ENCODE data around the gene TLR8.
"Not testable (repeated sequence)": the region's sequence is repeated elsewhere in the genome, so short reads cannot be mapped to it uniquely, and the experiment has no call there.

The TLR8 gene

GRCh38 chrX:12943592-12943991, 37.2 kb downstream of the TLR8 start:
- not testable (repeated sequence) for H3K4me1 ChIP-seq (ENCODE audit: control insufficient read depth, insufficient read depth, low read length); H3K9me3 ChIP-seq (ENCODE audit: control insufficient read depth, low read length); H3K4me3 ChIP-seq (ENCODE audit: insufficient read depth, low read depth, low read length); H3K27ac ChIP-seq (ENCODE audit: insufficient read depth, low read depth, low read length, poor library complexity, severe bottlenecking); H3K27me3 ChIP-seq (ENCODE audit: control insufficient read depth, insufficient read depth, low read length, poor library complexity, severe bottlenecking); H3K36me3 ChIP-seq (ENCODE audit: control insufficient read depth, insufficient read depth, low read length)
- 93 to 97% methylated on average over 3 to 4 of the region's 6 CpGs for WGBS, 2 experiments

DNA sequence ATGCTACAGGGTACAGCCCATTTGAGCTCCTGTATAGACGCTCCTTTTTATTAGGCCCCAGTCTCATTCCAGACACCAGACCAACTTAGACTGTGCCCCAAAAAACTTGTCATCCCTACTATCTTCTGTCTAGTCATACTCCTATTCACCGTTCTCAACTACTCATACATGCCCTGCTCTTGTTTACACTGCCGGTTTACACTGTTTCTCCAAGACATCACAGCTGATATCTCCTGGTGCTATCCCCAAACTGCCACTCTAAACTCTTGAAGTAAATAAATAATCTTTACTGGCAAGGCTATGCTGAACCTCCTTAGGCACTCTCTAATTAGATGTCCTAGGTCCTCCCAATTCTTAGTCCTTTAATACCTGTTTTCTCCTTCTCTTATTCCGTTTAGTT, 38.0 kb downstream of the TLR8 start:
- not testable (repeated sequence) for H3K36me3 ChIP-seq (ENCODE audit: control insufficient read depth, insufficient read depth, low read length); H3K9me3 ChIP-seq (ENCODE audit: control insufficient read depth, low read length)
- WGBS, 2 experiments = 80 to 98% methylated on average over 1 to 2 of the region's 4 CpGs

DNA sequence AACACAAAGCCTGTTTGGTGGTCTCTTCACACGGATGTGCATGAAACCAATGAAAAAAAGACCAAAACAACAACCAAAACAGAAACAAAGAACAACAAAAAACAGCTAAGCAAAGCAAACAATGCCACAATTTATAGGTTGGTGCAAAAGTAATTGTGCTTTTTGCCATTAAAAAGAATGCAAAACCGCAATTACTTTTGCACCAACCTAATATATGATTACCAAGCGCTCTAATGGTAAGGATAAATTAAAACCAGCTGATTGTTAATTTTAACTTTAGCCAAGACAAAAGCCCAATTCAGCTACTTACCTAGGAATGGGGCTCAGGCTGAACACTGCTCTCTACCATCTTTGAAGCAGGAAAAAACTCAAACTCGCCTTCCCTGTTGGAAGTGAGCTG, 39.1 kb downstream of the TLR8 start:
- H3K4me3 ChIP-seq (ENCODE audit: insufficient read depth, low read depth, low read length) = no peak overlapping the region
- 94 to 96% methylated on average over 4 of the region's 4 CpGs for WGBS, 2 experiments
- H3K27ac ChIP-seq (ENCODE audit: insufficient read depth, low read depth, low read length, poor library complexity, severe bottlenecking) = no peak overlapping the region

More for the DNA sequence above, 38.0 kb downstream of the TLR8 start:
- not testable (repeated sequence) for H3K4me1 ChIP-seq (ENCODE audit: control insufficient read depth, insufficient read depth, low read length); H3K27ac ChIP-seq (ENCODE audit: insufficient read depth, low read depth, low read length, poor library complexity, severe bottlenecking); H3K27me3 ChIP-seq (ENCODE audit: control insufficient read depth, insufficient read depth, low read length, poor library complexity, severe bottlenecking); H3K4me3 ChIP-seq (ENCODE audit: insufficient read depth, low read depth, low read length)

DNA sequence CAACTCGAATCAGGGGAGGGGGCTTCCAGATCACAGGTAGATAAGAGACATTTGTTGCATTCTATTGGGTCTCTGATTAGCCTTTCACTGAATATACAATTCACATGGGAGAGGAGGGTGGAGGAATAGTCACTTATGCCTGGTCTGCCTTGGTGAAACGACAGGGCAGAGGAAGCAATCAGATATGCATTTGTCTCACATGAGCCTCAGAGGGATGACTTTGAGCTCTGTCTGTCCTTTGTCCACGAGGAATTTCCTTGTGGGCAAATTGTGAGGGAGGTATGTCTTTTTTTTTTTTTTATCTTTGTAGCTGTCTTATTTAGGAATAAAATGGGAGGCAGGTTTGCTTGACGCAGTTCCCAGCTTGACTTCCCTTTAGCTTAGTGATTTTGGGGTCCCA, 40.0 kb downstream of the TLR8 start:
- 50 to 61% methylated on average over 3 of the region's 4 CpGs for WGBS, 2 experiments
- Histone ChIP-seq H3K27ac (ENCODE audit: insufficient read depth, low read depth, low read length, poor library complexity, severe bottlenecking) (no peak overlapping the region), H3K9me3 (ENCODE audit: control insufficient read depth, low read length) (no peaks in the 10 kb centered on the region), H3K4me3 (ENCODE audit: insufficient read depth, low read depth, low read length) (no peak overlapping the region), H3K4me1 (ENCODE audit: control insufficient read depth, insufficient read depth, low read length) (no peaks in the 10 kb centered on the region), H3K36me3 (ENCODE audit: control insufficient read depth, insufficient read depth, low read length) (no peaks in the 10 kb centered on the region), H3K27me3 (ENCODE audit: control insufficient read depth, insufficient read depth, low read length, poor library complexity, severe bottlenecking) (no peaks in the 10 kb centered on the region)

More for the DNA sequence above, 39.1 kb downstream of the TLR8 start:
- Histone ChIP-seq H3K4me1 (ENCODE audit: control insufficient read depth, insufficient read depth, low read length) (no peaks in the 10 kb centered on the region), H3K9me3 (ENCODE audit: control insufficient read depth, low read length) (no peaks in the 10 kb centered on the region), H3K36me3 (ENCODE audit: control insufficient read depth, insufficient read depth, low read length) (no peaks in the 10 kb centered on the region), H3K27me3 (ENCODE audit: control insufficient read depth, insufficient read depth, low read length, poor library complexity, severe bottlenecking) (no peaks in the 10 kb centered on the region)

DNA sequence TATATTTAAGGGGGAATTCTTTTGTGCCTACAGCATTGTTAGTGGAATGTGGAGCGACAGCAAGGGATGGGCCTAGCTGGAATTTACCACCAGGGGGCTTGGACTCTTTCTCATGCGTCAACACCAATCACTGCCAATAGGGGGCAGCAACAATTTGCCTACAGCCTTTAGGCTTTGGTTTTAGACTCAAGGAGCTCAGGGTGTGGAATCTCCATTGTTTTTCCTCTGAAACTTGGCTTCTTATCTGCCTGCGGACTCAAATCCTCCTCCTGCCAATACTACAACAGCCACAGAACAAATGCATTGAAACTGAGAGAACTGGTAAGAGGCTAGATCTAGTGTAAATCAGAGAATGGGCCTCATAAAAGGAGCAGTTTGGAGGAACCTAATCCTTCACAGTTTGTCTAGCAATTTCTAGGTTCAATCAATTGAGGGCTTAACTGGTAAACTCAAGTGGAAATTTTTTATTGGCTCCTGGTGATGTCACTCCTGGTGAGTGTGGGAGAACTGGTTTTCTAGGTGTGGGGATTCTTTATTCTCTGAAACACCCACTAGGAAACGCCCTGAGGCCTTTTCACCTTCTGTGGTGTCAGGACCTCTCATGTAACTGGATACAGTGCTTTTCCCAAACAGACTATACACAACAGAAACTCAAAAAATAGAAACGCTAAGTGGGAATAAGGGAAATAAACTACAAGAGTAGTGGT, 40.6 kb downstream of the TLR8 start:
- no peaks in the 10 kb centered on the region for H3K9me3 ChIP-seq (ENCODE audit: control insufficient read depth, low read length)
- H3K36me3 ChIP-seq (ENCODE audit: control insufficient read depth, insufficient read depth, low read length) = no peaks in the 10 kb centered on the region
- WGBS, 2 experiments = 34 to 50% methylated on average over 2 to 5 of the region's 5 CpGs
- no peak overlapping the region for H3K4me3 ChIP-seq (ENCODE audit: insufficient read depth, low read depth, low read length)
- no peaks in the 10 kb centered on the region for H3K27me3 ChIP-seq (ENCODE audit: control insufficient read depth, insufficient read depth, low read length, poor library complexity, severe bottlenecking)
- no peak overlapping the region for H3K27ac ChIP-seq (ENCODE audit: insufficient read depth, low read depth, low read length, poor library complexity, severe bottlenecking)
- no peaks in the 10 kb centered on the region for H3K4me1 ChIP-seq (ENCODE audit: control insufficient read depth, insufficient read depth, low read length)

- H3K9me3 ChIP-seq (ENCODE audit: control insufficient read depth, low read length) = no peaks in the 10 kb centered on the region
- H3K36me3 ChIP-seq (ENCODE audit: control insufficient read depth, insufficient read depth, low read length) = no peaks in the 10 kb centered on the region
- no peak overlapping the region for H3K27ac ChIP-seq (ENCODE audit: insufficient read depth, low read depth, low read length, poor library complexity, severe bottlenecking)
Observed at GRCh38 chrX:12947545-12948235, 41.3 kb downstream of the TLR8 start.

GRCh38 chrX:12948495-12948894, 42.1 kb downstream of the TLR8 start:
- Histone ChIP-seq H3K27ac (ENCODE audit: insufficient read depth, low read depth, low read length, poor library complexity, severe bottlenecking) (no peak overlapping the region), H3K36me3 (ENCODE audit: control insufficient read depth, insufficient read depth, low read length) (no peaks in the 10 kb centered on the region), H3K9me3 (ENCODE audit: control insufficient read depth, low read length) (no peaks in the 10 kb centered on the region), H3K4me1 (ENCODE audit: control insufficient read depth, insufficient read depth, low read length) (no peaks in the 10 kb centered on the region), H3K27me3 (ENCODE audit: control insufficient read depth, insufficient read depth, low read length, poor library complexity, severe bottlenecking) (no peaks in the 10 kb centered on the region), H3K4me3 (ENCODE audit: insufficient read depth, low read depth, low read length) (no peak overlapping the region)
- 92 to 95% methylated on average over 2 of the region's 2 CpGs for WGBS, 2 experiments

More at GRCh38 chrX:12947545-12948235, 41.3 kb downstream of the TLR8 start:
- 88 to 89% methylated on average over 4 to 5 of the region's 5 CpGs for WGBS, 2 experiments
- Histone ChIP-seq H3K4me1 (ENCODE audit: control insufficient read depth, insufficient read depth, low read length) (no peaks in the 10 kb centered on the region), H3K4me3 (ENCODE audit: insufficient read depth, low read depth, low read length) (no peak overlapping the region), H3K27me3 (ENCODE audit: control insufficient read depth, insufficient read depth, low read length, poor library complexity, severe bottlenecking) (no peaks in the 10 kb centered on the region)

DNA sequence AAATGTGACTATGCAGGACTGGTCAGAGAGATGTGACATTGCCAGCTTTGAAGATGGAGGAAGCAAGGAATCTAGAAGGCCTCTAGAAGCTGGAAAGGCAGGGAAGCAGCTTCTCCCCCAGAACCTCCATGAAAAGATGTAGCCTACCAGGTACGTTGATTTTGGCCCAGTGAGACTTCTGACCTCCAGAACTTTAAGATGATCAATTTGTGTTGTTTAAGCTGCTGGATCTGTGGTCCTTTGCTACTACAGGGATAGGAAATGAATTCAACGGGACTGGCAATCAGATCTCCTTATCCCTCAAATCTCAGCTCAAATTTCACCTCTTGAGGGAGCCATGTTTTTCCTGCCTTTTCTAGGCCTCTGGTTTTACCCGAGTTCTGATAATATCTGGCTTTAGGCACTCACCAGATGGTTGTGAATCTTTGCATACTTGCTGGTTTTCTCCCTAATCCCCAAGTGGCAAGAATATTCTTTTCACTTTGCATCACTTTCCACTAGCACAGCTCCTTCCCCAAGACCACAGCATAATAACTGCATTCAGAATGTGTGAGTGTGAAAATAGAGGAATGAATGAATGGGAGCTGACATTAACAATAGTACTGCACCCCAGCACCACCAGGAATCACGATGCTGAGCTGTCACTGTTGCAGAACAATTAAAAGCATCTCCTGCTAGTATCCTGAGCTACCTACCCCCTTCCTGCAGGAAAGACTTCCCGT, 42.9 kb downstream of the TLR8 start:
- no peaks in the 10 kb centered on the region for H3K27me3 ChIP-seq (ENCODE audit: control insufficient read depth, insufficient read depth, low read length, poor library complexity, severe bottlenecking)
- H3K4me3 ChIP-seq (ENCODE audit: insufficient read depth, low read depth, low read length) = no peak overlapping the region
- no peaks in the 10 kb centered on the region for H3K9me3 ChIP-seq (ENCODE audit: control insufficient read depth, low read length)
- H3K36me3 ChIP-seq (ENCODE audit: control insufficient read depth, insufficient read depth, low read length) = no peaks in the 10 kb centered on the region
- H3K27ac ChIP-seq (ENCODE audit: insufficient read depth, low read depth, low read length, poor library complexity, severe bottlenecking) = no peak overlapping the region
- WGBS, 2 experiments = 74 to 77% methylated on average over 4 to 5 of the region's 5 CpGs
- no peaks in the 10 kb centered on the region for H3K4me1 ChIP-seq (ENCODE audit: control insufficient read depth, insufficient read depth, low read length)

DNA sequence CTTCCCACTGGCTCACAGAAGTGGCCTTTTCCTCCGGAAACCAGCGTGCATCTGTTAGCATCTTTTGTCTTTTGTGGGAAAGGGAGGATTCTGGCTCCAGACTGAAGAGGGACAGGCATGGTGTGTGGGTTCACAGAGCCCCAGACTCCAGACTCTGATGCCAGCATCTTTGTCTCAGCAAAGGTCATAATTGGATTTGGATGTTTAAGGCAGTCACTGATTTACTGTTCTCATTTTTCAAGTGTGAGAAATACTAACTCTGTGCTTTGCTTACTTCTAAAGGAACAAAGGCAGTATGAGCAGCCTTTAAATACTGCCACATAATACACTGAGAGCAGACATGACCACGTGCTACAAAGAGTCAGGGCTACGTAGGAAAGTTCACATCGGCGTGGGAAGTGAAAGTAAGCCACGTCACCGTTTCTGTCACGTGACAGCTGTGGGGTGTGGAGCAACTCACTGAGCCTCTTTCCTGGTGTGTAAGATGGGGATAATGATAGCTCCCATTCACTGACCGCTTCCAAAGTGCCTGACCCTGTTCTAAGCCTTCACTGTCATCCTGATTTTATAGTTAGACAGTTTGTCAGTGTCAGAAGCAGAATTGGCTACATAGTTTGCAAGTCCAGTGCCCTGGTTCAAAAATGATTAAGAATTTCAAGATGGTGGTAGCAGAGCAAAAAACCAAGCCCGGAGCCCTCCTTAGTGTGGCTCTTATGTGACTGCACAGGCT, 43.7 kb downstream of the TLR8 start:
- Histone ChIP-seq H3K4me3 (ENCODE audit: insufficient read depth, low read depth, low read length) (no peak overlapping the region), H3K9me3 (ENCODE audit: control insufficient read depth, low read length) (no peaks in the 10 kb centered on the region), H3K36me3 (ENCODE audit: control insufficient read depth, insufficient read depth, low read length) (no peaks in the 10 kb centered on the region), H3K27me3 (ENCODE audit: control insufficient read depth, insufficient read depth, low read length, poor library complexity, severe bottlenecking) (no peaks in the 10 kb centered on the region), H3K4me1 (ENCODE audit: control insufficient read depth, insufficient read depth, low read length) (no peaks in the 10 kb centered on the region), H3K27ac (ENCODE audit: insufficient read depth, low read depth, low read length, poor library complexity, severe bottlenecking) (no peak overlapping the region)
- 86 to 91% methylated on average over 11 of the region's 11 CpGs for WGBS, 2 experiments

Data from ectodermal cell (in vitro differentiated cells).